GM11168 (cell line): ENCODE measurements around the gene SPDYE2.
"Not testable (repeated sequence)": the region's sequence is repeated elsewhere in the genome, so short reads cannot be mapped to it uniquely, and the experiment has no call there.

ENCODE experiments used
- in situ Hi-C: fragments of 300-500 bp; cut with MboI; formaldehyde crosslinking; loops from one replicate; pipeline ENCODE4 v1.12.0; 2022; ENCODE audit warnings: low sequenced_read_pairs; ENCODE audit not compliant: unreplicated experiment

SPDYE2 gene

DNA sequence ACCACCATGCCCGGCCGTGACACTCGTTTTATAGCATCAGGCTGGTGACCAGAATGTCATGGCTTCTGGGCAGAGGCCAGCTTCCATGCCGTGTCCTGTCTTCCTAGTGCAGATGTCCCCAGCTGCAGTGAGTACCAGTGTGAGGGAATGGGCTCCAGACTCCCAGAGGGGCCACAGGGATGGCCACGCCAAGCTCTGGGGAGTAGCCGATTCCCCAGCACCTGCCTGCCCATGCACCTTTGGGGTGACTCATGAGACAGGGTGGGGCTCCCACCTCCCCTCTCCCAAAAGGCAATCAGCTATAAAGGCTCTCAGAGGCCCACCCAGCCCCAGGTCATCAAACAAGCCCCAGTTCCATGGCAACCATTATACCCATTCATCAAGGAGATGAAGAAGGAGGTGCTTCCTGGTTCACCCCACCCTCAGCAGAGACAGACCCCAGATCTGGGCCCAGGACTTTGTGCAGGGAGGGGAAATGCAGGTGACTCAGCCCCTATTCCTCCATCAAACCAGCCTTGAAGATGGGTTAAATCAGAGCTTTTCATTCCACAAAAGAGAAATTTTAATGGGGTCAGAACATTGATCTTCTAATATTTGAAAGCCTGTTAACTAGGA is at the start of gene SPDYE2:
Gene SPDYE2, plus strand, starts transcription at position 419 of the 615 bp plus-strand sequence. CDS start 2,030 bp downstream, outside the sequence.
- in situ Hi-C loops = not testable (repeated sequence)

- in situ Hi-C loops = loop anchor here (25.0 kb wide), 1 partner anchor 109 kb away; the partner anchor contains the start of gene RASA4
Measured at GRCh38 chr7:102503141-102503540, 47.9 kb upstream of the SPDYE2 start.

DNA sequence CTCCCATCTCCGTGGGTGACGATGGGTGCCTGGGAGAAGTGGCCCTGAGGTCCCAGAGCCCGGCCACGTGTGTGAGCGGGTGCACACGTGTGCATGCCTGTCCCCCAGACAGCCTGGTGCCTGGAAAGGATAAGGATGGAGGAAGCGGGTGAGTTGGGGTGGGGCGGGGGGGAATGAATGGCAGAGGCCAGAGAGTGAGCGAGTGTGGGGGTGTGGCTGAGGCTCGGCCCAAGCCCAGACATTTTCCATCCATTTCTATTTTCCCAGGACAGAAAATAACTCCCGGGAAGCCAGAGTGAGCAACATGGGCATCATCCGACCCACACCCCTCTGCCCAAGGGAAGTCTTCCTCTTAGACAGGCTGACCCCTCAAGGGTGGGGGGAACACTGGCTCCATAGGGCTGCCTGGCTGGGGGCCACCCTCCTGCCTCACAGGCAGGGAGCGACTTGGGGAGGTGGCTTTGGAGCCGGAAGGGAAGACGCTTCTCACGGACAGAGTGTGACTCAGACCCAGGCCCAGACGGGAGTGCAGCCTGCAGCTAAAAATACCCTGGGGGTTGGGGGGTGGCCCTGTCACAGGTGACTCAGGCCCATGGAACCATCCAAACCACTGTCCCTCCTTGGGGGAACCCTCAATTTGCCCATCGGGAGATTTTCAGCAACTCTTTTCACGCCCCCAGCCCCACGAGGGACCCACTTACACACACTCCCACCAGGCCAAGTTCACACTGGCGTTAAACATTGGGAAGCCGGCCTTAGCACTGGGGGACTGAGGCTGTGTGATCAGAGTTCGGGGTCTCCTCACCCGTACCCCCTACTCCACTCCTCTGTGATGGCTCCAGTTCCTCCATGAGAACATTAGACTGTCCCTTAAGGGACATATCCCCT is 45.5 kb upstream of the SPDYE2 start:
- in situ Hi-C loops = loop anchor here (25.0 kb wide), 1 partner anchor 107 kb away; the partner anchor contains the start of gene RASA4

- in situ Hi-C loops = loop anchor here (25.0 kb wide), 1 partner anchor 105 kb away; the partner anchor contains the start of gene RASA4
Measured at GRCh38 chr7:102507410-102508088, 43.5 kb upstream of the SPDYE2 start.

GRCh38 chr7:102510575-102510974 is 40.5 kb upstream of the SPDYE2 start:
- in situ Hi-C loops = loop anchor here (25.0 kb wide), 1 partner anchor 102 kb away; the partner anchor contains the start of gene RASA4

GRCh38 chr7:102511860-102512522 is 39.0 kb upstream of the SPDYE2 start:
- in situ Hi-C loops = loop anchor here (25.0 kb wide), 1 partner anchor 100 kb away; the partner anchor contains the start of gene RASA4

DNA sequence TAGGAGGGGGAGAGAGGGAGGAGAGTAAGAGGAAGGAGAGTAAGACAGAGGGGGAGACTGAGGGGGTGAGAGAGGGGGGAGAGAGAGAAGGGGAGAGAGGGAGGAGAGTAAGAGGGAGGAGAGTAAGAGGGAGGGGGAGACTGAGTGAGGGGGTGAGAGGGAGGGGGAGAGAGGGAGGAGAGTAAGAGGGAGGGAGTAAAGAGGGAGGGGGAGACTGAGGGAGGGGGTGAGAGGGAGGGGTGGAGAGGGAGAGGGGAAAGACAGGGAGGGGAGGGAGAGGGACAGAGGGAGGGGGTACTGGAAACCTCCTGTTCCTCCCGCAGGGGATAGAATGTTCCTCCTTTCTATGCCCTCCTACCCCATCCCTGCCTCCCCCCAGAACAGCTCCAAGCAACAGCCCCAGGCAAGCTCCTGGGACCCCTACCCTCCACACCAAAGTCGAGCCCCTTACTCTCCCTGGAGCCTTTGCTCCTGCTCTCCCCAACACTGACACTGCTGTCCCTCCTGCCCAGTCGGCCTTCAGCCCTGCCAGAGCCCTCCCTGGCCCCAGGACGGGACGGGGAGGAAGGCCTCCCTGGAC is 38.3 kb upstream of the SPDYE2 start:
- in situ Hi-C loops = loop anchor here (25.0 kb wide), 1 partner anchor 100 kb away; the partner anchor contains the start of gene RASA4

GRCh38 chr7:102514881-102515721 is 35.9 kb upstream of the SPDYE2 start:
- in situ Hi-C loops = loop anchor here (25.0 kb wide), 1 partner anchor 97 kb away; the partner anchor contains the start of gene RASA4

GRCh38 chr7:102515889-102516288 is 35.1 kb upstream of the SPDYE2 start:
- in situ Hi-C loops = loop anchor here (25.0 kb wide), 1 partner anchor 96 kb away; the partner anchor contains the start of gene RASA4

- in situ Hi-C loops = loop anchor here (25.0 kb wide), 1 partner anchor 95 kb away; the partner anchor contains the start of gene RASA4
Measured at GRCh38 chr7:102516951-102517350, 34.1 kb upstream of the SPDYE2 start.

DNA sequence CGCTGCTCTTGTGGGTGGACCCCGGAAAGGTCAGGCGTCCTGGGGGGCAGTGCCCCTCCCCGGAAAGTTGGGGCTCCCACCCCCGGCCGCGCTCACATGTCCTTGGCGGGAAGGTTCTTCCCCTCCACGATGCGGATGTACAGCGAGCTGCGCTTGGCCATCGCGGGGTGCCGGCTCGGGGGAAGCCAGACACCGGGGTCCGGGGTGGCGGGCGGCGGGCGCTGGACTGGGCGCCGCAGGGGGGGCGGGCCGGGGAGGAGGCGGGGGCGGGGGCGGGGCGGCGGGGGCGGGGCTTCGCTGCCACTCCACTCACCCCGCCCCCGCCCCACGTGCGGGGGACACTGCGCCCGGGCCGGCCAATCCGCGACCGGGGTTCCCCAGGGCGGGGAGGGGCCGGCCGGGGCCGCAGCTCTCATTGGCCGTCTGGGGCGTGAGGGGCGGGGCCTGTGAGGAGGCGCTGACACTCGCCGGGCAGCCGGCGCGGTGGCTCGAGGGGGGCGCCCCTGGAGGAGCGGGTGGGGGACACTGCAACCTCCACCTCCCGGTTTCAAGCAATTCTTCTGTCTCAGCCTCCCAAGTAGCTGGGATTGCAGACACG is 33.4 kb upstream of the SPDYE2 start, which contains the start of gene RASA4B:
Gene RASA4B, minus strand, starts transcription at position 228 of the 598 bp plus-strand sequence. Its CDS starts 67 bp downstream, at position 161.
- in situ Hi-C loops = loop anchor here (25.0 kb wide), 1 partner anchor 95 kb away; the partner anchor contains the start of gene RASA4

DNA sequence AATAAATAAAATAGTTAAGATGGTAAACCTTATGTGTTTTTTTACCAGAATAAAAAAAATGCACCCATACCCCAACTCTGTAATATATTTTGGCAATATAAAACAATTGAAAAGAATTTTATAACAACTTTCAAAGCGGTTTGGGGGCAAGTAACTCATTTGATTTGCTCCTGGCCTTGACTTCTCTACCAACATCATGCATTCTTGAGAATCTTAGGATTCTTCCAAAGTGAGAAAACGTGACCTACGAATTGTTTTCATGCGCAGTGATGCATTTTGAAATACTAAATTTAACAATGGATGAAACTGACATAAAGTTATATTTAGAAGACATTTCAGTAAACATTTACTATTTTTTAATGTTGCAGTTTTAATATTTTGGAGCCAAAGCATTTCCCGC is 30.2 kb upstream of the SPDYE2 start:
- in situ Hi-C loops = loop anchor here (25.0 kb wide), 1 partner anchor 92 kb away; the partner anchor contains the start of gene RASA4

- in situ Hi-C loops = loop anchor here (25.0 kb wide), 1 partner anchor 87 kb away; the partner anchor contains the start of gene RASA4
Measured at GRCh38 chr7:102524803-102525202, 26.2 kb upstream of the SPDYE2 start.

DNA sequence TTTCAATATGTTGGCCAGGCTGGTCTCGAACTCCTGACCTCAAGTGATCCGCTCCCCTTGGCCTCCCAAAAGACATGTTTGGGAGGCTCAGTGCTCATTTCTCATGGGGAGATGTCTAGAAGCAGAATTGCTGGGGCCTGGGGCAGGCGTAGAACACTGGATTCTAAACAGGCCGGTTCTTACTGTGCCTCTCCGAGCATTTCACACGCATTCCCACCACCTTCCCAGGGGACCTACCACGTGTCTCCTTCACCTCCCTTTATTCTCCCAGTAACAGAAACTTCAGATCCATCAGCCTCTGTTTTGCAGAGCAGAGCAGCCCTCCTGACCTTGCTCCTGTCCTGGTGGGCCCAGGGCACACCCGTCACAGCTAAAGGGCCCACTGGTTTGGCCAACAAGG is 23.8 kb upstream of the SPDYE2 start:
- in situ Hi-C loops = not testable (repeated sequence)

DNA sequence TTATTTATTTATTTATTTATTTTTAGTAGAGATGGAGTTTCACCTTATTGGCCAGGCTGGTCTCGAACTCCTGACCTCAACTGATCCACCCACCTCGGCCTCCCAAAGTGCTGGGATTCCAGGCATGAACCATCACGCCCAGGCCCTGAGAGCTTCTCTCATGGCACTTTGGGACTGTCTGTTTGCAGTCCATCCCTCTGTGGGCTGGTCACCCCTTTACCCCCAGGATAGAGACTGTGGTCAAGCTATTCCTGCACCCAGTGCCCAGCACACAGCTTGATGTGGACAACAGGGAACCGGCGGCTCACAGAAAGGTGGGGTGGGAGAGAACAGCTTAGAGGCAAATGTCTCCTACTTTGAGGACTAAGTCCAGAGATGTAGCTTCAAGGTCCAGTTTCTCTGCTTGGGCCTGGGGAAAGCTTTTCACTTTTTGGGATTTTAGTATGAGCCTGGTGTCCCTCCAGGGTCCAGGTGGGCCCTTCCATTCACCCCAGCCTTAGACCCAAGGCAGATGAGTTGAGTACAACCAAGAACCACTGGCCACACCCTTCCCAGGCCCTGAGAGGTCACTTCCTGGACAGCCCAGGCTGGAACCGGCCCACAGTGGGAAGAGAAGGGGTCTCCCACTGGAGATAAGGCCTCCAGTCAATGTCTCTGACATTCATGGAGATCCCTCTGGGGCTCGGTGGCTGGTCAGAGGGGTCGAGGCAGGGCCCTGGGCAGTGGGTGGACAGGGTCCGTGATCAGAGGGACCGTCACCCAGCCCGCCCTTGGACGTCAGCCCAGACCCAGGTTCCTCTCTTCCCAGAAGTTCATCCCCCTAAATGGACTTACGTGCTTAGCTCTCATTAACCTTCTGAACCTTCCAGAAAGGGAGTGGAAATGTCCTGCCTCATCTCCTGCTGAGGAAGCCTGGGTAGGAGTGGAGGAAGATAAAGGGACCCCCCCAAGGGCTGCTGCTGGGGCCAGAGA is 22.9 kb upstream of the SPDYE2 start:
- in situ Hi-C loops = not testable (repeated sequence)

GRCh38 chr7:102531583-102531982 is 19.4 kb upstream of the SPDYE2 start:
- in situ Hi-C loops = not testable (repeated sequence)
